SK-N-SH (cell line): Measurements from ENCODE around the gene BCL11B. TPM values are rescaled to one million over a fixed set of nuclear protein-coding genes. Genes with fewer than 3 reads are reported as not detected.

ENCODE experiments used
- CTCF ChIA-PET: fragments of 300-600, 350-600 bp; formaldehyde crosslinking; extraction: SDS; loops from one replicate; lab custom pipeline; 2021; lab: Yijun Ruan, JAX
- POLR2A ChIA-PET: fragments of 350-600 bp; sonication (Branson Sonifier 250); formaldehyde crosslinking; extraction: SDS; loops from one replicate; lab custom pipeline; 2020; ENCODE audit warnings: antibody characterized with exemption, inconsistent platforms; lab: Yijun Ruan, JAX
- DNase-seq: peaks from one replicate; pipeline ENCODE4 v3.0.0; 2012
- H2AFZ ChIP-seq: fragments of 200-600 bp; sonication (generic); 2 replicates; pipeline ENCODE4 v1.8.1; 2016; ENCODE audit warnings: antibody characterized with exemption, mild to moderate bottlenecking, low read depth
- H3F3A ChIP-seq: fragments of 200-600 bp; sonication (generic); replicated peaks from 2 replicates; pipeline ENCODE3; 2016; ENCODE audit warnings: antibody characterized with exemption, mild to moderate bottlenecking; ENCODE audit not compliant: insufficient read depth
- H3K27ac ChIP-seq, 2 experiments: fragments of 200-500 bp in 1 of 2; fragments of 200-600 bp in 1 of 2; sonication (Bioruptor generic) in 1 of 2; sonication (generic), shearing (Covaris generic) in 1 of 2; 2 replicates each; pipeline versions ENCODE4 v1.5.1 to v1.6.1; 2014 to 2016; ENCODE audit warnings: low read depth in 2 of 2, inconsistent platforms in 1 of 2, low read length in 1 of 2, mild to moderate bottlenecking in 1 of 2, mixed read lengths in 1 of 2
- H3K27me3 ChIP-seq: fragments of 200-600 bp; sonication (generic), shearing (Covaris generic); 2 replicates; pipeline ENCODE4 v1.6.1; 2016; ENCODE audit warnings: mixed run types; ENCODE audit not compliant: insufficient read depth
- H3K36me3 ChIP-seq, 2 experiments: fragments of 200-500 bp in 1 of 2; fragments of 200-600 bp in 1 of 2; sonication (Bioruptor generic) in 1 of 2; sonication (generic) in 1 of 2; replicated peaks in 1 of 2; 2 replicates each; pipeline versions ENCODE3 to v1.5.1; 2014 to 2016; ENCODE audit warnings: low read length in 1 of 2, mild to moderate bottlenecking in 1 of 2; ENCODE audit not compliant: insufficient read depth in 2 of 2, control insufficient read depth in 1 of 2
- H3K4me1 ChIP-seq, 2 experiments: fragments of 200-500 bp in 1 of 2; fragments of 200-600 bp in 1 of 2; sonication (Bioruptor generic) in 1 of 2; sonication (generic), shearing (Covaris generic) in 1 of 2; 2 replicates each; pipeline versions ENCODE4 v1.5.1 to v1.6.1; 2014 to 2016; ENCODE audit warnings: low read depth in 1 of 2, low read length in 1 of 2, mixed run types in 1 of 2; ENCODE audit not compliant: insufficient read depth in 2 of 2, control insufficient read depth in 1 of 2
- H3K4me2 ChIP-seq: fragments of 200-600 bp; sonication (generic), shearing (Covaris generic); 2 replicates; pipeline ENCODE4 v1.6.1; 2017; ENCODE audit warnings: mixed run types
- H3K4me3 ChIP-seq, 2 experiments: fragments of 200-500 bp in 1 of 2; fragments of 200-600 bp in 1 of 2; sonication (Bioruptor generic) in 1 of 2; sonication (generic), shearing (Covaris generic) in 1 of 2; 2 replicates each; pipeline versions ENCODE4 v1.5.1 to v1.8.1; 2014 to 2016; ENCODE audit warnings: low read depth in 2 of 2, inconsistent platforms in 1 of 2, low read length in 1 of 2, mild to moderate bottlenecking in 1 of 2, mixed read lengths in 1 of 2, moderate library complexity in 1 of 2
- H3K79me2 ChIP-seq: fragments of 200-600 bp; sonication (generic); 2 replicates; pipeline ENCODE4 v1.8.1; 2017; ENCODE audit warnings: mild to moderate bottlenecking; ENCODE audit not compliant: insufficient read depth
- H3K9ac ChIP-seq: fragments of 200-600 bp; sonication (generic); 2 replicates; pipeline ENCODE4 v1.6.1; 2017; ENCODE audit warnings: mixed run types
- H3K9me2 ChIP-seq: fragments of 200-600 bp; sonication (generic); 2 replicates; pipeline ENCODE4 v1.6.1; 2017; ENCODE audit warnings: mixed run types
- H3K9me3 ChIP-seq: fragments of 200-600 bp; sonication (generic); 2 replicates; pipeline ENCODE4 v1.6.1; 2017; ENCODE audit warnings: mixed run types, mild to moderate bottlenecking, moderate library complexity
- H4K20me1 ChIP-seq: fragments of 200-600 bp; sonication (generic); 2 replicates; pipeline ENCODE4 v1.6.1; 2017; ENCODE audit warnings: mild to moderate bottlenecking, mixed run types; ENCODE audit not compliant: insufficient read depth
- ELF1 ChIP-seq: IDR thresholded peaks from 2 replicates; pipeline ENCODE4 v1.4.0; 2012
- EP300 ChIP-seq, 2 experiments: IDR thresholded peaks; 2 replicates each; pipeline versions ENCODE4 v1.4.0 to v1.6.1; 2012; ENCODE audit warnings: borderline replicate concordance in 1 of 2, low read depth in 1 of 2, low read length in 1 of 2
- EZH2phosphoT487 ChIP-seq: fragments of 200-600 bp; sonication (generic); IDR thresholded peaks from 2 replicates; pipeline ENCODE4 v1.6.1; 2017; ENCODE audit warnings: low read depth, mixed run types, mild to moderate bottlenecking, antibody characterized with exemption, moderate library complexity, borderline replicate concordance
- FOSL2 ChIP-seq: IDR thresholded peaks from 2 replicates; pipeline ENCODE4 v1.4.0; 2012; ENCODE audit warnings: low read depth, mild to moderate bottlenecking, moderate library complexity, borderline replicate concordance
- FOXJ3 ChIP-seq: sonication (generic); formaldehyde crosslinking; IDR thresholded peaks from 2 replicates; pipeline ENCODE4 v1.5.1; 2020; ENCODE audit warnings: mild to moderate bottlenecking, missing genetic modification reagents
- FOXM1 ChIP-seq: IDR thresholded peaks from 2 replicates; pipeline ENCODE4 v1.4.0; 2012; ENCODE audit warnings: low read depth, mild to moderate bottlenecking
- GABPA ChIP-seq: IDR thresholded peaks from 2 replicates; pipeline ENCODE4 v1.4.0; 2012; ENCODE audit warnings: low read depth, mild to moderate bottlenecking
- GATA2 ChIP-seq: sonication (generic); formaldehyde crosslinking; IDR thresholded peaks from 2 replicates; pipeline ENCODE4 v1.5.0; 2020; ENCODE audit warnings: mild to moderate bottlenecking, missing genetic modification reagents
- IRF3 ChIP-seq: fragments of 150-350 bp; IDR thresholded peaks from 2 replicates; pipeline ENCODE4 v1.6.1; 2016; ENCODE audit warnings: mild to moderate bottlenecking, low read depth, low read length
- MEF2A ChIP-seq: IDR thresholded peaks from 2 replicates; pipeline ENCODE4 v1.4.0; 2012; ENCODE audit warnings: low read depth, borderline replicate concordance
- MXI1 ChIP-seq: IDR thresholded peaks from 2 replicates; pipeline ENCODE4 v1.6.1; 2012; ENCODE audit warnings: mild to moderate bottlenecking, low read depth, low read length, improper control_type of control experiment
- NFIC ChIP-seq: IDR thresholded peaks from 2 replicates; pipeline ENCODE4 v1.4.0; 2012; ENCODE audit warnings: borderline replicate concordance
- PBX3 ChIP-seq: IDR thresholded peaks from 2 replicates; pipeline ENCODE4; 2012
- RAD21 ChIP-seq: IDR thresholded peaks from 2 replicates; pipeline ENCODE4 v1.6.1; 2012; ENCODE audit warnings: mild to moderate bottlenecking, low read length
- RCOR1 ChIP-seq: fragments of 150-350 bp; IDR thresholded peaks from 2 replicates; pipeline ENCODE4 v1.6.1; 2017; ENCODE audit warnings: antibody characterized with exemption, low read length
- RFX5 ChIP-seq: IDR thresholded peaks from 2 replicates; pipeline ENCODE4 v1.6.1; 2012; ENCODE audit warnings: mild to moderate bottlenecking, improper control_type of control experiment, low read length
- RXRA ChIP-seq: IDR thresholded peaks from 2 replicates; pipeline ENCODE4 v1.4.0; 2012; ENCODE audit warnings: low read depth, mild to moderate bottlenecking, borderline replicate concordance
- SIN3A ChIP-seq: IDR thresholded peaks from 2 replicates; pipeline ENCODE4 v1.6.1; 2012; ENCODE audit warnings: low read depth, mild to moderate bottlenecking, low read length, moderate library complexity, borderline replicate concordance
- TAF1 ChIP-seq: IDR thresholded peaks from 2 replicates; pipeline ENCODE4 v1.6.1; 2012; ENCODE audit warnings: low read depth, mild to moderate bottlenecking, low read length, moderate library complexity, borderline replicate concordance
- TEAD4 ChIP-seq: IDR thresholded peaks from 2 replicates; pipeline ENCODE4 v1.4.0; 2012; ENCODE audit warnings: mild to moderate bottlenecking, borderline replicate concordance; ENCODE audit not compliant: insufficient read depth
- USF1 ChIP-seq: IDR thresholded peaks from 2 replicates; pipeline ENCODE4 v1.4.0; 2012; ENCODE audit warnings: low read depth, borderline replicate concordance
- WGBS: methylation state at CpG from one replicate; pipeline ENCODE4 v1.1.6; 2017; ENCODE audit warnings: low lambda C conversion rate; 5-methylcytosine and 5-hydroxymethylcytosine counted together
- polyA plus RNA-seq, 3 experiments: library from polyadenylated mRNA; depleted of rRNA; stranded (reverse); fragments of >200 nt; gene quantifications; 2 replicates each; pipeline ENCODE4 v1.2.3, GENCODE V29; 2012

BCL11B gene
- polyA plus RNA-seq, 1 of the 3 experiments (the other 2 are of a cell fraction): not detected

GRCh38 chr14:99254328-99255009 lies 17.5 kb downstream of the BCL11B start:
- TF ChIP-seq FOXM1: no peak
- TF ChIP-seq PBX3: no peak
- TF ChIP-seq EZH2phosphoT487: no peak
- TF ChIP-seq GATA2 (CRISPR knock-in tag): no peak
- no peak for TF ChIP-seq FOXJ3 (CRISPR knock-in tag)
- no peak for TF ChIP-seq RAD21
- no peak for TF ChIP-seq FOSL2
- no peak for TF ChIP-seq EP300 (IDR thresholded peaks at IDR 0.05; ENCODE audit: borderline replicate concordance in 1 of 2, low read depth in 1 of 2, low read length in 1 of 2)
- TF ChIP-seq GABPA: no peak
- TF ChIP-seq USF1: no peak
- TF ChIP-seq MXI1: no peak
- no peak for TF ChIP-seq ELF1
- no peak for TF ChIP-seq RCOR1
- no peak for TF ChIP-seq IRF3
- no peak for TF ChIP-seq RXRA
- TF ChIP-seq, all 33 proteins: peak for 0
- no peak overlapping the region for H3K9ac ChIP-seq
- no peaks in the 10 kb centered on the region for H3K79me2 ChIP-seq
- no peaks in the 10 kb centered on the region for H3K9me2 ChIP-seq
- H3K4me2 ChIP-seq: no peak overlapping the region
- H3K27ac ChIP-seq: no peak overlapping the region
- H4K20me1 ChIP-seq: no peaks in the 10 kb centered on the region
- H3F3A ChIP-seq: no peaks in the 10 kb centered on the region
- H3K4me1 ChIP-seq: no peaks in the 10 kb centered on the region
- no peak overlapping the region for H3K4me3 ChIP-seq
- no peaks in the 10 kb centered on the region for H3K9me3 ChIP-seq
- H3K36me3 ChIP-seq: no peaks in the 10 kb centered on the region
- POLR2A ChIA-PET: no interaction called here
- no peak overlapping the region for H2AFZ ChIP-seq
- DNase-seq: no peak
- H3K27me3 ChIP-seq: peaks cover 86% of the 10 kb centered on the region
- CTCF ChIA-PET: interaction anchor here (2.0 kb wide), 1 partner anchor 12 kb away, joined by 6 read pairs; no protein-coding TSS in a partner anchor
- 8% methylated on average over 10 of the region's 16 CpGs for WGBS

GRCh38 chr14:99253890-99254289 lies 18.1 kb downstream of the BCL11B start:
- no peaks in the 10 kb centered on the region for H4K20me1 ChIP-seq
- H3K27ac ChIP-seq: no peak overlapping the region
- H3F3A ChIP-seq: no peaks in the 10 kb centered on the region
- DNase-seq: no peak
- no peaks in the 10 kb centered on the region for H3K4me1 ChIP-seq
- no peak overlapping the region for H2AFZ ChIP-seq
- WGBS: 5% methylated on average over 3 of the region's 7 CpGs
- H3K79me2 ChIP-seq: no peaks in the 10 kb centered on the region
- H3K9me3 ChIP-seq: no peaks in the 10 kb centered on the region
- no peaks in the 10 kb centered on the region for H3K9me2 ChIP-seq
- TF ChIP-seq TEAD4 (no peak), SIN3A (no peak), RFX5 (no peak), FOXM1 (no peak), TAF1 (no peak), USF1 (no peak), FOSL2 (no peak), NFIC (no peak), MEF2A (no peak), EZH2phosphoT487 (no peak), GABPA (no peak)
- H3K9ac ChIP-seq: no peak overlapping the region
- H3K36me3 ChIP-seq: no peaks in the 10 kb centered on the region
- H3K27me3 ChIP-seq: peaks cover 86% of the 10 kb centered on the region
- no peak overlapping the region for H3K4me3 ChIP-seq
- no peak overlapping the region for H3K4me2 ChIP-seq
- CTCF ChIA-PET: interaction anchor here (2.0 kb wide), 1 partner anchor 13 kb away, joined by 6 read pairs; no protein-coding TSS in a partner anchor
- POLR2A ChIA-PET: no interaction called here
